Ovary (tissue), 9 donors: ENCODE results near the gene FAM83E. TPM values are rescaled to one million over a fixed set of nuclear protein-coding genes. Genes with fewer than 3 reads are reported as not detected.
A peak's percentile ranks its signal among the peaks of the same experiment; 100 is the strongest.

ENCODE experiments used
- DNase-seq, 5 donors: peaks; one replicate each; pipeline ENCODE4 v3.0.0-alpha.2; 2019 to 2020
- H3K27ac ChIP-seq, 2 donors: fragments of 200-600 bp; one replicate each; pipeline versions ENCODE4 v1.5.1 to v1.8.0; 2019 to 2022
- H3K27me3 ChIP-seq: fragments of 200-600 bp; one replicate; pipeline ENCODE4 v1.8.0; 2022
- H3K36me3 ChIP-seq: fragments of 200-600 bp; sonication (generic); one replicate; pipeline ENCODE4 v1.5.1; 2019
- H3K4me1 ChIP-seq: one replicate; pipeline ENCODE4 v1.8.1; 2013; ENCODE audit warnings: mild to moderate bottlenecking, moderate library complexity; ENCODE audit not compliant: insufficient read depth
- H3K4me3 ChIP-seq: fragments of 200-600 bp; sonication (generic); one replicate; pipeline ENCODE4 v1.5.1; 2017
- H3K9me3 ChIP-seq, 2 donors: fragments of 200-600 bp in 1 of 2; sonication (generic) in 1 of 2; one replicate each; pipeline versions ENCODE4 v1.5.1 to v1.8.1; 2013 to 2019; ENCODE audit warnings: mild to moderate bottlenecking in 1 of 2, moderate library complexity in 1 of 2
- CTCF ChIP-seq, 3 donors: fragments of 450-650 bp in 2 of 3; fragments of 200-600 bp in 1 of 3; IDR thresholded peaks; one replicate each; pipeline versions ENCODE4 v1.5.1 to v1.8.0; 2016 to 2022; ENCODE audit warnings: antibody characterized with exemption in 3 of 3, mild to moderate bottlenecking in 1 of 3
- EP300 ChIP-seq: sonication (generic); formaldehyde crosslinking; IDR thresholded peaks from one replicate; pipeline ENCODE4 v1.6.1; 2017; ENCODE audit warnings: antibody characterized with exemption
- POLR2A ChIP-seq: fragments of 450-650 bp; IDR thresholded peaks from one replicate; pipeline ENCODE4 v1.6.1; 2017; ENCODE audit warnings: antibody characterized with exemption, mild to moderate bottlenecking, moderate library complexity
- WGBS, 3 donors: extraction: QIAGEN DNeasy Blood & Tissue Kit in 1 of 3; methylation state at CpG; one replicate each; pipeline versions ENCODE4 v1.1.5 to v1.1.7; 2013 to 2017; 5-methylcytosine and 5-hydroxymethylcytosine counted together
- intact Hi-C, 4 donors: fragments of 100-400 bp; cut with DNase I; formaldehyde crosslinking; loops; one replicate each; pipeline versions ENCODE4 v1.11.0 to v1.15.1; 2022 to 2023
- polyA plus RNA-seq, 2 donors: library from polyadenylated mRNA; stranded (reverse); fragments of 200-250 nt in 1 of 2; fragments of 350-450 nt in 1 of 2; fragmentation: Illumina TruSeq in 1 of 2; extraction: RNeasy Lipid Tissue Mini Kit (QIAGEN cat#74804) in 1 of 2; gene quantifications; one replicate each; pipeline ENCODE4 v1.2.3, GENCODE V29; 2013 to 2014
- total RNA-seq, 7 donors: library from RNA; depleted of rRNA in 2 of 7; stranded (reverse); fragments of >200 nt in 2 of 7; fragmentation: NEBNext Ultra II Directional in 3 of 7; extraction: Animal tissue kit (Norgen Biotek cat#: 25700) in 3 of 7; gene quantifications; one replicate each; pipeline versions ENCODE4 v1.1.0 to v1.2.4, GENCODE V29; 2016 to 2023
- donor health status: DM: no; HTN: no; CAD: no; lungs with moderate emphysema.
- donor health status: DM: no; HTN: no; CAD: no.
- donor health status: Bipolar disorder and iron deficiency.
- donor health status: DM: yes; HTN: yes; CAD: no.
- donor health status: DM: no; HTN: no; CAD: no.
- donor health status: DM: yes; HTN: yes; CAD: no.

The FAM83E gene
- total and polyA plus RNA-seq, 9 donors = 0.16 to 6.9 (median 1.5) TPM; not detected in 3

GRCh38 chr19:48571378-48572162 is 43.3 kb downstream of the FAM83E start:
- Histone ChIP-seq H3K4me1 (no peaks in the 10 kb centered on the region), H3K9me3 (no peaks in the 10 kb centered on the region), H3K36me3 (no peaks in the 10 kb centered on the region), H3K4me3 (no peak overlapping the region), H3K27me3 (no peaks in the 10 kb centered on the region), H3K27ac (no peak overlapping the region)
- intact Hi-C loops = loop anchor here in 1 of 4 donors (2.0 kb wide), 1 partner anchor 55 kb away; no protein-coding TSS in a partner anchor
- DNase-seq = no peak
- WGBS, 3 donors = 61 to 84% (median 61%) methylated on average over 5 of the region's 5 CpGs
- TF ChIP-seq CTCF (IDR thresholded peaks at IDR 0.05) (no peak), EP300 (no peak), POLR2A (no peak)

- WGBS, 3 donors = 44 to 51% (median 48%) methylated on average over 11 of the region's 11 CpGs
- H3K27ac ChIP-seq = no peak overlapping the region
- H3K9me3 ChIP-seq = no peaks in the 10 kb centered on the region
- no peaks in the 10 kb centered on the region for H3K27me3 ChIP-seq
- H3K4me3 ChIP-seq = no peak overlapping the region
- TF ChIP-seq CTCF (IDR thresholded peaks at IDR 0.05) (no peak), EP300 (no peak), POLR2A (no peak)
- no peaks in the 10 kb centered on the region for H3K36me3 ChIP-seq
- H3K4me1 ChIP-seq = no peaks in the 10 kb centered on the region
- no peak for DNase-seq
- intact Hi-C loops = no loop called here
These were observed 45.1 kb downstream of the FAM83E start for GRCh38 chr19:48569814-48570213.

GRCh38 chr19:48568345-48568886 is 46.5 kb downstream of the FAM83E start:
- intact Hi-C loops = no loop called here
- WGBS, 3 donors = 0 to 8% (median 1%) methylated on average over 14 to 19 of the region's 19 CpGs
- no peaks in the 10 kb centered on the region for H3K4me1 ChIP-seq
- TF ChIP-seq EP300 (no peak), POLR2A (no peak), CTCF (IDR thresholded peaks at IDR 0.05) (no peak)
- DNase-seq = peak; percentile 58 to 84 (median 77)
- H3K27ac ChIP-seq = no peak overlapping the region
- H3K27me3 ChIP-seq = no peaks in the 10 kb centered on the region
- no peaks in the 10 kb centered on the region for H3K9me3 ChIP-seq
- H3K36me3 ChIP-seq = no peaks in the 10 kb centered on the region
- H3K4me3 ChIP-seq = no peak overlapping the region

GRCh38 chr19:48565090-48565489 is 49.8 kb downstream of the FAM83E start:
- TF ChIP-seq EP300 (no peak), POLR2A (no peak), CTCF (IDR thresholded peaks at IDR 0.05) (no peak)
- no peaks in the 10 kb centered on the region for H3K9me3 ChIP-seq
- H3K4me3 ChIP-seq = no peak overlapping the region
- H3K4me1 ChIP-seq = no peaks in the 10 kb centered on the region
- no peak overlapping the region for H3K27ac ChIP-seq
- intact Hi-C loops = no loop called here
- H3K36me3 ChIP-seq = no peaks in the 10 kb centered on the region
- no peaks in the 10 kb centered on the region for H3K27me3 ChIP-seq
- WGBS, 3 donors = 79 to 82% (median 80%) methylated on average over 7 of the region's 7 CpGs
- no peak for DNase-seq

Other genes starting within 250 kb of the FAM83E start
- gene KDELR1, start 223.5 kb downstream of the FAM83E start, total RNA-seq = 100 to 1,000 TPM in 6 of 7 donors, 10 to 100 TPM in 1; 94.0 to 202 (median 170) TPM
- gene KDELR1, start 223.5 kb downstream of the FAM83E start, polyA plus RNA-seq = 100 to 1,000 TPM; 180 to 333 TPM
- under 1 TPM in 6 of 7 donors, not detected in 1; 0.10 to 0.32 (median 0.18) TPM for gene GRIN2D, start 221.4 kb downstream of the FAM83E start, total RNA-seq
- under 1 TPM; 0.12 TPM for gene GRIN2D, start 221.4 kb downstream of the FAM83E start, polyA plus RNA-seq
- 10 to 100 TPM; 16.5 to 41.9 (median 32.5) TPM for gene GRWD1, start 169.1 kb downstream of the FAM83E start, total RNA-seq
- 10 to 100 TPM in 1 of 2 donors, 1 to 10 TPM in 1; 9.5 to 14.8 TPM for gene GRWD1, start 169.1 kb downstream of the FAM83E start, polyA plus RNA-seq
- 1 to 10 TPM in 5 of 7 donors, under 1 TPM in 2; 0.48 to 2.2 (median 1.4) TPM for gene KCNJ14, start 159.5 kb downstream of the FAM83E start, total RNA-seq
- gene KCNJ14, start 159.5 kb downstream of the FAM83E start, polyA plus RNA-seq = under 1 TPM; 0.56 to 0.63 TPM
- gene CYTH2, start 145.7 kb downstream of the FAM83E start, total RNA-seq = 10 to 100 TPM; 38.5 to 66.5 (median 49.4) TPM
- gene CYTH2, start 145.7 kb downstream of the FAM83E start, polyA plus RNA-seq = 10 to 100 TPM; 27.6 to 58.2 TPM
- gene LMTK3, start 103.2 kb downstream of the FAM83E start, total RNA-seq = 1 to 10 TPM in 1 of 7 donors, under 1 TPM in 6; 0.38 to 2.5 (median 0.50) TPM
- under 1 TPM in 1 of 2 donors, not detected in 1; 0.27 TPM for gene LMTK3, start 103.2 kb downstream of the FAM83E start, polyA plus RNA-seq
- under 1 TPM in 1 of 7 donors, not detected in 6; 0.20 TPM for gene SULT2B1, start 62.9 kb downstream of the FAM83E start, total RNA-seq
- gene SULT2B1, start 62.9 kb downstream of the FAM83E start, polyA plus RNA-seq = under 1 TPM in 1 of 2 donors, not detected in 1; 0.10 TPM
- not detected for gene SPACA4, start 8.3 kb downstream of the FAM83E start, total RNA-seq
- gene SPACA4, start 8.3 kb downstream of the FAM83E start, polyA plus RNA-seq = not detected
- gene RPL18, start 4.1 kb upstream of the FAM83E start, total RNA-seq = 1,000 to 10,000 TPM; 2,699 to 8,435 (median 3,584) TPM
- 1,000 to 10,000 TPM; 1,780 to 6,110 TPM for gene RPL18, start 4.1 kb upstream of the FAM83E start, polyA plus RNA-seq
- 10 to 100 TPM; 12.3 to 37.2 (median 27.0) TPM for gene SPHK2, start 4.4 kb upstream of the FAM83E start, total RNA-seq
- 10 to 100 TPM in 1 of 2 donors, 1 to 10 TPM in 1; 2.9 to 24.5 TPM for gene SPHK2, start 4.4 kb upstream of the FAM83E start, polyA plus RNA-seq
- 10 to 100 TPM; 19.7 to 69.8 (median 34.6) TPM for gene DBP, start 22.3 kb upstream of the FAM83E start, total RNA-seq
- gene DBP, start 22.3 kb upstream of the FAM83E start, polyA plus RNA-seq = 10 to 100 TPM; 19.8 to 29.0 TPM
- 10 to 100 TPM; 14.9 to 52.5 (median 40.8) TPM for gene CA11, start 31.1 kb upstream of the FAM83E start, total RNA-seq
- 10 to 100 TPM; 43.1 to 53.1 TPM for gene CA11, start 31.1 kb upstream of the FAM83E start, polyA plus RNA-seq
- 1 to 10 TPM in 6 of 7 donors, under 1 TPM in 1; 0.23 to 3.8 (median 2.2) TPM for gene NTN5, start 57.9 kb upstream of the FAM83E start, total RNA-seq
- 1 to 10 TPM in 1 of 2 donors, under 1 TPM in 1; 0.55 to 1.4 TPM for gene NTN5, start 57.9 kb upstream of the FAM83E start, polyA plus RNA-seq
- gene FUT2, start 80.9 kb upstream of the FAM83E start, total RNA-seq = 1 to 10 TPM in 5 of 7 donors, not detected in 2; 1.0 to 2.5 (median 2.4) TPM
- gene FUT2, start 80.9 kb upstream of the FAM83E start, polyA plus RNA-seq = under 1 TPM; 0.10 to 0.23 TPM
- 10 to 100 TPM in 5 of 7 donors, 1 to 10 TPM in 2; 1.3 to 17.1 (median 11.2) TPM for gene MAMSTR, start 104.6 kb upstream of the FAM83E start, total RNA-seq
- 1 to 10 TPM; 3.7 to 5.7 TPM for gene MAMSTR, start 104.6 kb upstream of the FAM83E start, polyA plus RNA-seq
- gene RASIP1, start 125.5 kb upstream of the FAM83E start, total RNA-seq = 10 to 100 TPM in 5 of 7 donors, 1 to 10 TPM in 2; 4.9 to 25.9 (median 14.2) TPM
- gene RASIP1, start 125.5 kb upstream of the FAM83E start, polyA plus RNA-seq = 10 to 100 TPM in 1 of 2 donors, 1 to 10 TPM in 1; 4.1 to 18.4 TPM
- under 1 TPM in 2 of 7 donors, not detected in 5; 0.11 to 0.67 TPM for gene IZUMO1, start 131.8 kb upstream of the FAM83E start, total RNA-seq
- gene IZUMO1, start 131.8 kb upstream of the FAM83E start, polyA plus RNA-seq = under 1 TPM; 0.08 to 0.13 TPM
- gene FUT1, start 137.6 kb upstream of the FAM83E start, total RNA-seq = 1 to 10 TPM in 3 of 7 donors, under 1 TPM in 4; 0.48 to 4.0 (median 0.87) TPM
- 1 to 10 TPM; 1.3 to 1.4 TPM for gene FUT1, start 137.6 kb upstream of the FAM83E start, polyA plus RNA-seq
- gene FGF21, start 140.4 kb upstream of the FAM83E start, total RNA-seq = not detected
- gene FGF21, start 140.4 kb upstream of the FAM83E start, polyA plus RNA-seq = not detected
- 10 to 100 TPM; 29.1 to 73.6 (median 55.5) TPM for gene BCAT2, start 196.0 kb upstream of the FAM83E start, total RNA-seq
- 10 to 100 TPM in 1 of 2 donors, 1 to 10 TPM in 1; 7.8 to 70.5 TPM for gene BCAT2, start 196.0 kb upstream of the FAM83E start, polyA plus RNA-seq
- gene HSD17B14, start 221.4 kb upstream of the FAM83E start, total RNA-seq = 10 to 100 TPM; 22.9 to 82.8 (median 46.1) TPM
- gene HSD17B14, start 221.4 kb upstream of the FAM83E start, polyA plus RNA-seq = 10 to 100 TPM; 10.6 to 78.7 TPM